ENCODE measurements around the gene MYO7B. TPM values are rescaled to one million over a fixed set of nuclear protein-coding genes. Genes with fewer than 3 reads are reported as not detected.

Gene MYO7B
- 0.11 and 0.26 TPM in 2 replicates for total RNA-seq

GRCh38 chr2:127535422-127535901 is at the start of gene MYO7B:
MYO7B (plus strand) TSS chr2:127535683; CDS start chr2:127559723, 24,040 bp downstream.

GRCh38 chr2:127526132-127527000 is 9.1 kb upstream of the MYO7B start, which contains the start of gene IWS1:
IWS1 (minus strand) TSS chr2:127526489; CDS start chr2:127526208, 281 bp downstream.

GRCh38 chr2:127645395-127646291 is 110.2 kb downstream of the MYO7B start, which contains the start of gene GPR17:
GPR17 (plus strand) TSS chr2:127646153; CDS start chr2:127650736, 4,583 bp downstream.

GRCh38 chr2:127675331-127676261 is 140.1 kb downstream of the MYO7B start, which contains the start of gene LIMS2:
LIMS2 (minus strand) TSS chr2:127675530; CDS start chr2:127675024, 506 bp downstream.

Other genes starting within 250 kb of the MYO7B start
- 28.6 and 31.3 TPM in 2 replicates for gene ERCC3, start 241.5 kb upstream of the MYO7B start, total RNA-seq
- 19.9 and 24.8 TPM in 2 replicates for gene MAP3K2, start 147.7 kb upstream of the MYO7B start, total RNA-seq
- 0.11 and 0.52 TPM in 2 replicates for gene PROC, start 117.3 kb upstream of the MYO7B start, total RNA-seq
- 27.0 and 32.7 TPM in 2 replicates for gene IWS1, start 9.2 kb upstream of the MYO7B start, total RNA-seq
- not detected in 2 replicates for gene GPR17, start 110.5 kb downstream of the MYO7B start, total RNA-seq
- gene LIMS2, start 139.8 kb downstream of the MYO7B start, total RNA-seq: 4.2 and 5.1 TPM in 2 replicates
- 4.8 and 6.2 TPM in 2 replicates for gene SFT2D3, start 165.8 kb downstream of the MYO7B start, total RNA-seq

All from dermis lymphatic vessel endothelial cell (primary cell).